Endothelial cell (in vitro differentiated cells): Measurements from ENCODE around the gene DCN. TPM values are rescaled to one million over a fixed set of nuclear protein-coding genes. Genes with fewer than 3 reads are reported as not detected.

Experiments
- DNase-seq: peaks from one replicate; pipeline ENCODE4 v3.0.0; 2021; ENCODE audit warnings: low spot score
- H3K27ac Mint-ChIP-seq: one replicate; pipeline ENCODE4 v1.8.0; 2021; ENCODE audit warnings: mixed read lengths, inconsistent platforms; ENCODE audit not compliant: unreplicated experiment
- H3K27me3 Mint-ChIP-seq: one replicate; pipeline ENCODE4 v1.8.0; 2021; ENCODE audit warnings: mild to moderate bottlenecking, moderate library complexity, mixed read lengths, inconsistent platforms; ENCODE audit not compliant: unreplicated experiment
- H3K36me3 Mint-ChIP-seq: one replicate; pipeline ENCODE4 v1.8.0; 2021; ENCODE audit warnings: mild to moderate bottlenecking, low read depth, mixed read lengths, inconsistent platforms; ENCODE audit not compliant: unreplicated experiment
- H3K4me1 Mint-ChIP-seq: one replicate; pipeline ENCODE4 v1.8.0; 2021; ENCODE audit warnings: mild to moderate bottlenecking, mixed read lengths, inconsistent platforms; ENCODE audit not compliant: unreplicated experiment
- H3K4me3 Mint-ChIP-seq: one replicate; pipeline ENCODE4 v1.8.0; 2021; ENCODE audit warnings: mild to moderate bottlenecking, mixed read lengths, inconsistent platforms; ENCODE audit not compliant: unreplicated experiment
- H3K9me3 Mint-ChIP-seq: one replicate; pipeline ENCODE4 v1.8.0; 2021; ENCODE audit warnings: mixed read lengths, inconsistent platforms; ENCODE audit not compliant: unreplicated experiment
- CTCF ChIP-seq: fragments of 200-600 bp; sonication (generic); IDR thresholded peaks from one replicate; pipeline ENCODE4 v1.5.0; 2021; ENCODE audit warnings: antibody characterized with exemption; ENCODE audit not compliant: unreplicated experiment
- total RNA-seq: library from RNA; stranded (reverse); fragmentation: NEBNext Ultra II Directional; extraction: Animal tissue kit (Norgen Biotek cat#: 25700); gene quantifications from one replicate; pipeline ENCODE4 v1.2.1, GENCODE V29; 2021; ENCODE audit not compliant: unreplicated experiment

Gene DCN
- total RNA-seq, 1 donor from 2014 or later, result not detected

GRCh38 chr12:91140026-91140931, 42.3 kb downstream of the DCN start:
- Mint-ChIP-seq H3K27ac (no peak overlapping the region), H3K27me3 (no peaks in the 10 kb centered on the region), H3K4me1 (peaks cover 14% of the 10 kb centered on the region), H3K9me3 (no peaks in the 10 kb centered on the region), H3K36me3 (no peaks in the 10 kb centered on the region), H3K4me3 (no peak overlapping the region)
- TF ChIP-seq CTCF, result no peak
- DNase-seq, result no peak

- no peak for DNase-seq
- TF ChIP-seq CTCF, result no peak
- no peaks in the 10 kb centered on the region for H3K9me3 Mint-ChIP-seq
- H3K27ac Mint-ChIP-seq, result no peak overlapping the region
- no peaks in the 10 kb centered on the region for H3K27me3 Mint-ChIP-seq
- H3K36me3 Mint-ChIP-seq, result no peaks in the 10 kb centered on the region
- no peak overlapping the region for H3K4me3 Mint-ChIP-seq
- H3K4me1 Mint-ChIP-seq, result peaks cover 14% of the 10 kb centered on the region
These were observed 43.3 kb downstream of the DCN start for GRCh38 chr12:91139286-91139685.

GRCh38 chr12:91138337-91138920, 44.2 kb downstream of the DCN start:
- peaks cover 14% of the 10 kb centered on the region for H3K4me1 Mint-ChIP-seq
- no peak for TF ChIP-seq CTCF
- DNase-seq, result no peak
- no peaks in the 10 kb centered on the region for H3K9me3 Mint-ChIP-seq
- H3K4me3 Mint-ChIP-seq, result no peak overlapping the region
- H3K27me3 Mint-ChIP-seq, result no peaks in the 10 kb centered on the region
- no peak overlapping the region for H3K27ac Mint-ChIP-seq
- no peaks in the 10 kb centered on the region for H3K36me3 Mint-ChIP-seq

- H3K36me3 Mint-ChIP-seq, result no peaks in the 10 kb centered on the region
- H3K27ac Mint-ChIP-seq, result no peak overlapping the region
- DNase-seq, result no peak
- H3K27me3 Mint-ChIP-seq, result peaks cover 2% of the 10 kb centered on the region
- H3K4me3 Mint-ChIP-seq, result no peak overlapping the region
- TF ChIP-seq CTCF, result no peak
- H3K9me3 Mint-ChIP-seq, result no peaks in the 10 kb centered on the region
- H3K4me1 Mint-ChIP-seq, result peaks cover 10% of the 10 kb centered on the region
These were observed 48.7 kb downstream of the DCN start for GRCh38 chr12:91133871-91134270.

- no peak for TF ChIP-seq CTCF
- Mint-ChIP-seq H3K27me3 (peaks cover 2% of the 10 kb centered on the region), H3K9me3 (no peaks in the 10 kb centered on the region), H3K36me3 (no peaks in the 10 kb centered on the region), H3K4me1 (peaks cover 3% of the 10 kb centered on the region), H3K27ac (no peak overlapping the region), H3K4me3 (no peak overlapping the region)
- no peak for DNase-seq
These were observed 52.8 kb downstream of the DCN start for GRCh38 chr12:91129662-91130362.
